ENCODE data around the gene GALNT16.

- TF ChIP-seq, protein P1, sequence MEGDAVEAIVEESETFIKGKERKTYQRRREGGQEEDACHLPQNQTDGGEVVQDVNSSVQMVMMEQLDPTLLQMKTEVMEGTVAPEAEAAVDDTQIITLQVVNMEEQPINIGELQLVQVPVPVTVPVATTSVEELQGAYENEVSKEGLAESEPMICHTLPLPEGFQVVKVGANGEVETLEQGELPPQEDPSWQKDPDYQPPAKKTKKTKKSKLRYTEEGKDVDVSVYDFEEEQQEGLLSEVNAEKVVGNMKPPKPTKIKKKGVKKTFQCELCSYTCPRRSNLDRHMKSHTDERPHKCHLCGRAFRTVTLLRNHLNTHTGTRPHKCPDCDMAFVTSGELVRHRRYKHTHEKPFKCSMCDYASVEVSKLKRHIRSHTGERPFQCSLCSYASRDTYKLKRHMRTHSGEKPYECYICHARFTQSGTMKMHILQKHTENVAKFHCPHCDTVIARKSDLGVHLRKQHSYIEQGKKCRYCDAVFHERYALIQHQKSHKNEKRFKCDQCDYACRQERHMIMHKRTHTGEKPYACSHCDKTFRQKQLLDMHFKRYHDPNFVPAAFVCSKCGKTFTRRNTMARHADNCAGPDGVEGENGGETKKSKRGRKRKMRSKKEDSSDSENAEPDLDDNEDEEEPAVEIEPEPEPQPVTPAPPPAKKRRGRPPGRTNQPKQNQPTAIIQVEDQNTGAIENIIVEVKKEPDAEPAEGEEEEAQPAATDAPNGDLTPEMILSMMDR (IDR thresholded peaks at IDR 0.05; ENCODE audit: insufficient read depth, low read length) = no peak
- TF ChIP-seq REST (IDR thresholded peaks at IDR 0.05; ENCODE audit: insufficient replicate concordance, low read depth) (no peak), POLR2AphosphoS5 (IDR thresholded peaks at IDR 0.05; ENCODE audit: low read depth) (no peak), SPI1 (IDR thresholded peaks at IDR 0.05; ENCODE audit: borderline replicate concordance, low read depth) (no peak), GABPA (IDR thresholded peaks at IDR 0.05; ENCODE audit: low read depth) (no peak)
Observed at GRCh38 chr14:69285661-69286255, 25.8 kb downstream of the GALNT16 start.
